IMR-90 (cell line): Measurements from ENCODE around the gene CCR6. TPM values are rescaled to one million over a fixed set of nuclear protein-coding genes. Genes with fewer than 3 reads are reported as not detected.

ENCODE experiments used
- ATAC-seq: fragments of 200-7000 bp; cut with Tn5 transposase; 2 replicates; pipeline ENCODE4 v1.9.1; 2020; ENCODE audit warnings: low read depth, mild to moderate bottlenecking, moderate library complexity
- BruUV-seq: library from RNA; stranded (reverse); fragments of 400-500 nt; replicated peaks from 2 replicates; lab custom pipeline; 2021; lab: Mats Ljungman, UMichigan
- CTCF ChIA-PET: fragments of 300-600 bp; formaldehyde crosslinking; extraction: SDS; loops from one replicate; lab custom pipeline; 2021; ENCODE audit warnings: antibody characterized with exemption; lab: Yijun Ruan, JAX
- POLR2A ChIA-PET: fragments of 300-600 bp; sonication (Branson Sonifier 250); formaldehyde crosslinking; loops from one replicate; lab custom pipeline; 2022; ENCODE audit warnings: antibody characterized with exemption; ENCODE audit not compliant: unreplicated experiment; lab: Charles Lee
- DNase-seq: peaks from one replicate; pipeline ENCODE4 v3.0.0; 2013
- H2AFZ ChIP-seq: replicated peaks from 2 replicates; pipeline ENCODE3; 2013; ENCODE audit warnings: low read length, mild to moderate bottlenecking; ENCODE audit not compliant: poor library complexity
- H2AK5ac ChIP-seq: 2 replicates; pipeline ENCODE4 v1.6.1; 2013; ENCODE audit warnings: low read depth, low read length, inconsistent platforms
- H2AK9ac ChIP-seq: replicated peaks from 2 replicates; pipeline ENCODE3; 2013; ENCODE audit warnings: mild to moderate bottlenecking, low read depth, low read length, moderate library complexity; ENCODE audit not compliant: poor library complexity
- H2BK120ac ChIP-seq: 2 replicates; pipeline ENCODE4 v1.6.1; 2013; ENCODE audit warnings: low read depth, low read length, inconsistent platforms
- H2BK15ac ChIP-seq: 3 replicates; pipeline ENCODE4 v1.6.1; 2013; ENCODE audit warnings: low read depth, low read length, inconsistent platforms
- H2BK20ac ChIP-seq: 2 replicates; pipeline ENCODE4 v1.6.1; 2013; ENCODE audit warnings: low read depth, mild to moderate bottlenecking, inconsistent platforms, low read length, moderate library complexity
- H2BK5ac ChIP-seq: 2 replicates; pipeline ENCODE4 v1.6.1; 2013; ENCODE audit warnings: mild to moderate bottlenecking, low read depth, low read length, inconsistent platforms; ENCODE audit not compliant: poor library complexity, severe bottlenecking
- H3K14ac ChIP-seq: replicated peaks from 2 replicates; pipeline ENCODE4 v1.6.1; 2013; ENCODE audit warnings: low read depth, low read length, inconsistent platforms
- H3K18ac ChIP-seq: 2 replicates; pipeline ENCODE4 v1.6.1; 2013; ENCODE audit warnings: low read depth, low read length, control low read depth
- H3K23ac ChIP-seq: 2 replicates; pipeline ENCODE4 v1.6.1; 2013; ENCODE audit warnings: low read depth, low read length, inconsistent platforms
- H3K27ac ChIP-seq: 2 replicates; pipeline ENCODE4 v1.5.1; 2013; ENCODE audit warnings: mild to moderate bottlenecking, control low read depth, low read length; ENCODE audit not compliant: insufficient read depth
- H3K27me3 ChIP-seq: 2 replicates; pipeline ENCODE4 v1.6.1; 2013; ENCODE audit warnings: low read length; ENCODE audit not compliant: control insufficient read depth, insufficient read depth
- H3K36me3 ChIP-seq: 2 replicates; pipeline ENCODE4 v1.6.1; 2013; ENCODE audit warnings: low read length, mixed read lengths; ENCODE audit not compliant: control insufficient read depth, insufficient read depth
- H3K4ac ChIP-seq: 2 replicates; pipeline ENCODE4 v1.6.1; 2013; ENCODE audit warnings: low read depth, low read length, inconsistent platforms
- H3K4me1 ChIP-seq: 2 replicates; pipeline ENCODE4 v1.6.1; 2013; ENCODE audit warnings: low read length, mixed read lengths; ENCODE audit not compliant: control insufficient read depth, insufficient read depth
- H3K4me2 ChIP-seq: 2 replicates; pipeline ENCODE4 v1.6.1; 2013; ENCODE audit warnings: low read depth, mild to moderate bottlenecking, control low read depth, low read length, moderate library complexity
- H3K4me3 ChIP-seq: 2 replicates; pipeline ENCODE4 v1.5.1; 2013; ENCODE audit warnings: low read depth, mild to moderate bottlenecking, control low read depth, low read length, moderate library complexity; ENCODE audit not compliant: insufficient read depth
- H3K56ac ChIP-seq: 2 replicates; pipeline ENCODE4 v1.6.1; 2013; ENCODE audit warnings: low read length, inconsistent platforms; ENCODE audit not compliant: insufficient read depth; ENCODE audit errors: extremely low read depth
- H3K79me1 ChIP-seq, 2 experiments: 2 replicates each; pipeline ENCODE4 v1.6.1; 2013; ENCODE audit warnings: low read length in 2 of 2, inconsistent platforms in 1 of 2, low read depth in 1 of 2
- H3K9ac ChIP-seq: 2 replicates; pipeline ENCODE4 v1.6.1; 2013; ENCODE audit warnings: low read depth, low read length, control low read depth
- H3K9me1 ChIP-seq: 2 replicates; pipeline ENCODE4 v1.6.1; 2013; ENCODE audit warnings: low read length, inconsistent platforms; ENCODE audit not compliant: insufficient read depth
- H3K9me3 ChIP-seq: 2 replicates; pipeline ENCODE4 v1.6.1; 2013; ENCODE audit warnings: low read length; ENCODE audit not compliant: control insufficient read depth, insufficient read depth
- H4K20me1 ChIP-seq: 2 replicates; pipeline ENCODE4 v1.6.1; 2013; ENCODE audit warnings: low read length, inconsistent platforms; ENCODE audit not compliant: insufficient read depth
- H4K5ac ChIP-seq: 2 replicates; pipeline ENCODE4 v1.6.1; 2013; ENCODE audit warnings: mild to moderate bottlenecking, low read depth, low read length, control low read depth
- H4K8ac ChIP-seq, 2 experiments: 2 replicates each; pipeline ENCODE4 v1.6.1; 2013; ENCODE audit warnings: low read depth in 2 of 2, low read length in 2 of 2, control low read depth in 1 of 2, inconsistent platforms in 1 of 2
- H4K91ac ChIP-seq: 2 replicates; pipeline ENCODE4 v1.6.1; 2013; ENCODE audit warnings: low read depth, low read length, inconsistent platforms; ENCODE audit not compliant: insufficient read depth
- BHLHE40 ChIP-seq: fragments of 150-350 bp; IDR thresholded peaks from 2 replicates; pipeline ENCODE4 v1.6.1; 2016; ENCODE audit warnings: mild to moderate bottlenecking, low read depth, low read length
- CEBPB ChIP-seq: IDR thresholded peaks from 2 replicates; pipeline ENCODE4 v1.6.1; 2012; ENCODE audit warnings: low read depth, low read length, improper control_type of control experiment
- CHD1 ChIP-seq: IDR thresholded peaks from 2 replicates; pipeline ENCODE4 v1.6.1; 2012; ENCODE audit warnings: low read depth, low read length, improper control_type of control experiment
- CTCF ChIP-seq: conservative IDR thresholded peaks from 2 replicates; pipeline ENCODE4 v1.5.1; 2012; ENCODE audit warnings: mild to moderate bottlenecking, low read depth, low read length, improper control_type of control experiment
- MAFK ChIP-seq: IDR thresholded peaks from 2 replicates; pipeline ENCODE4 v1.6.1; 2012; ENCODE audit warnings: low read depth, low read length, improper control_type of control experiment
- MAZ ChIP-seq: IDR thresholded peaks from 2 replicates; pipeline ENCODE4 v1.6.1; 2012; ENCODE audit warnings: low read depth, mild to moderate bottlenecking, low read length, improper control_type of control experiment, moderate library complexity, borderline replicate concordance
- MXI1 ChIP-seq: IDR thresholded peaks from 2 replicates; pipeline ENCODE4 v1.6.1; 2012; ENCODE audit warnings: low read depth, mild to moderate bottlenecking, low read length, moderate library complexity, borderline replicate concordance
- NFE2L2 ChIP-seq: fragments of 150-350 bp; IDR thresholded peaks from 2 replicates; pipeline ENCODE4 v1.6.1; 2016; ENCODE audit warnings: low read depth, mild to moderate bottlenecking, low read length
- POLR2A ChIP-seq: IDR thresholded peaks from 2 replicates; pipeline ENCODE4 v1.6.1; 2012; ENCODE audit warnings: mild to moderate bottlenecking, low read depth, low read length
- RAD21 ChIP-seq: IDR thresholded peaks from 2 replicates; pipeline ENCODE4 v1.6.1; 2012; ENCODE audit warnings: low read length, improper control_type of control experiment
- RFX5 ChIP-seq: IDR thresholded peaks from 2 replicates; pipeline ENCODE4 v1.8.0; 2012; ENCODE audit warnings: low read depth, mild to moderate bottlenecking, low read length, moderate library complexity
- SMC3 ChIP-seq: fragments of 150-350 bp; IDR thresholded peaks from 2 replicates; pipeline ENCODE4 v1.6.1; 2016; ENCODE audit warnings: low read depth, mild to moderate bottlenecking, antibody characterized with exemption, low read length, moderate library complexity
- WGBS, 2 experiments: methylation state at CpG; one replicate each; pipeline versions ENCODE4 v1.1.5 to v1.1.7; 2013; ENCODE audit warnings: missing lambda C conversion rate in 2 of 2; ENCODE audit not compliant: insufficient read length in 1 of 2; ENCODE audit errors: extremely low coverage in 2 of 2; 5-methylcytosine and 5-hydroxymethylcytosine counted together
- dilution Hi-C: fragments of 300-500 bp; cut with HindIII; formaldehyde crosslinking; loops from one replicate; pipeline ENCODE4 v1.14.3; 2018; ENCODE audit warnings: low sequenced_read_pairs; ENCODE audit not compliant: unreplicated experiment
- in situ Hi-C: fragments of 300-500 bp; cut with MboI; formaldehyde crosslinking; loops from 3 replicates; pipeline ENCODE4 v1.14.3; 2019; ENCODE audit warnings: low sequenced_read_pairs, inconsistent platforms, mixed read lengths
- intact Hi-C: fragments of 100-400 bp; cut with micrococcal nuclease; formaldehyde crosslinking; loops from 2 replicates; pipeline ENCODE4 v1.10.0; 2022
- polyA plus RNA-seq, 3 experiments: library from polyadenylated mRNA; depleted of rRNA; stranded (reverse); fragments of >200 nt; gene quantifications; 2 replicates each; pipeline ENCODE4 v1.2.3, GENCODE V29; 2012; ENCODE audit warnings: low replicate concordance in 1 of 3
- total RNA-seq: library from RNA; depleted of rRNA; stranded (reverse); fragments of >200 nt; gene quantifications from 2 replicates; pipeline ENCODE4 v1.2.3, GENCODE V29; 2012
- TF ChIP-seq, protein P1 (sequence below): fragments of 150-350 bp; IDR thresholded peaks from 2 replicates; pipeline ENCODE4 v1.6.1; 2017; ENCODE audit warnings: mild to moderate bottlenecking, antibody characterized with exemption, low read length, low read depth
- TF ChIP-seq, protein P2 (sequence below): fragments of 150-350 bp; IDR thresholded peaks from 2 replicates; pipeline ENCODE4 v1.6.1; 2016; ENCODE audit warnings: low read depth, mild to moderate bottlenecking, low read length, moderate library complexity, borderline replicate concordance

CCR6 gene
- total and polyA plus RNA-seq, 2 of the 4 experiments (the other 2 are of a cell fraction), result not detected

- BruUV-seq, result no TSS peak
- TF ChIP-seq CEBPB (no peak), BHLHE40 (no peak), NFE2L2 (no peak), MAFK (no peak), POLR2A (no peak), MXI1 (no peak), CTCF (no peak), RFX5 (no peak), MAZ (no peak), RAD21 (no peak), CHD1 (no peak), SMC3 (no peak)
- TF ChIP-seq, protein P1, sequence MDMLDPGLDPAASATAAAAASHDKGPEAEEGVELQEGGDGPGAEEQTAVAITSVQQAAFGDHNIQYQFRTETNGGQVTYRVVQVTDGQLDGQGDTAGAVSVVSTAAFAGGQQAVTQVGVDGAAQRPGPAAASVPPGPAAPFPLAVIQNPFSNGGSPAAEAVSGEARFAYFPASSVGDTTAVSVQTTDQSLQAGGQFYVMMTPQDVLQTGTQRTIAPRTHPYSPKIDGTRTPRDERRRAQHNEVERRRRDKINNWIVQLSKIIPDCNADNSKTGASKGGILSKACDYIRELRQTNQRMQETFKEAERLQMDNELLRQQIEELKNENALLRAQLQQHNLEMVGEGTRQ, result no peak
- TF ChIP-seq, protein P2, sequence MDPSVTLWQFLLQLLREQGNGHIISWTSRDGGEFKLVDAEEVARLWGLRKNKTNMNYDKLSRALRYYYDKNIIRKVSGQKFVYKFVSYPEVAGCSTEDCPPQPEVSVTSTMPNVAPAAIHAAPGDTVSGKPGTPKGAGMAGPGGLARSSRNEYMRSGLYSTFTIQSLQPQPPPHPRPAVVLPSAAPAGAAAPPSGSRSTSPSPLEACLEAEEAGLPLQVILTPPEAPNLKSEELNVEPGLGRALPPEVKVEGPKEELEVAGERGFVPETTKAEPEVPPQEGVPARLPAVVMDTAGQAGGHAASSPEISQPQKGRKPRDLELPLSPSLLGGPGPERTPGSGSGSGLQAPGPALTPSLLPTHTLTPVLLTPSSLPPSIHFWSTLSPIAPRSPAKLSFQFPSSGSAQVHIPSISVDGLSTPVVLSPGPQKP, result no peak
- H3K4me3 ChIP-seq, result no peak overlapping the region
These were observed 43.1 kb downstream of the CCR6 start for GRCh38 chr6:167165858-167166471.

More at GRCh38 chr6:167165858-167166471, 43.1 kb downstream of the CCR6 start:
- Histone ChIP-seq H3K79me1 (no peaks in the 10 kb centered on the region), H3K23ac (no peak overlapping the region), H4K91ac (no peak overlapping the region), H4K8ac (no peak overlapping the region), H3K4me1 (no peaks in the 10 kb centered on the region), H3K9me3 (peaks cover 6% of the 10 kb centered on the region), H2BK15ac (no peak overlapping the region), H3K14ac (no peak overlapping the region), H3K9ac (no peak overlapping the region), H3K18ac (no peak overlapping the region), H2BK120ac (no peak overlapping the region), H2BK20ac (no peak overlapping the region), H4K5ac (no peak overlapping the region), H3K4me2 (no peak overlapping the region), H4K20me1 (no peaks in the 10 kb centered on the region), H3K56ac (no peak overlapping the region), H3K4ac (no peak overlapping the region), H3K9me1 (no peaks in the 10 kb centered on the region), H3K27ac (no peak overlapping the region), H3K36me3 (no peaks in the 10 kb centered on the region), H2AK9ac (no peak overlapping the region), H3K27me3 (no peaks in the 10 kb centered on the region), H2BK5ac (no peak overlapping the region), H2AFZ (no peak overlapping the region), H2AK5ac (no peak overlapping the region)
- no CpG with 5 or more reads among the region's 2 CpGs for WGBS, 2 experiments
- no peak for ATAC-seq
- intact Hi-C loops, result no loop called here
- DNase-seq, result no peak
- ChIA-PET POLR2A (no interaction called here), CTCF (no interaction called here)
- dilution Hi-C loops, result no loop called here
- in situ Hi-C loops, result no loop called here
